ENCODE data around the gene RPS21. TPM values are rescaled to one million over a fixed set of nuclear protein-coding genes. Genes with fewer than 3 reads are reported as not detected.

The RPS21 gene
- total and polyA plus RNA-seq, 10 of the 15 experiments (the other 5 are each of a cell fraction or from before 2014, with no cell fraction given) = 1,474 to 4,987 (median 2,439) TPM

- ATAC-seq (no peak), FAIRE-seq (no peak), DNase-seq (ENCODE audit: low read depth, low spot score) (no peak)
- ChIA-PET SMC1A (ENCODE audit: uncharacterized antibody, unreplicated experiment) (no interaction called here), RAD21 (ENCODE audit: unreplicated experiment) (no interaction called here), POLR2A (no interaction called here), CTCF (no interaction called here)
- Histone ChIP-seq H3K9me3 (replicated peaks; ENCODE audit: control insufficient read depth, insufficient read depth, low read length) (no peaks in the 10 kb centered on the region), H3K27ac (ENCODE audit: control insufficient read depth, insufficient read depth) (no peak overlapping the region), H3K4me3 (no peak overlapping the region), H3K36me3 (ENCODE audit: control insufficient read depth in 2 of 2, insufficient read depth in 2 of 2, low read length in 1 of 2) (no peaks in the 10 kb centered on the region), H4K20me1 (ENCODE audit: control insufficient read depth, insufficient read depth) (no peaks in the 10 kb centered on the region), H3K79me2 (ENCODE audit: control insufficient read depth, insufficient read depth, low read length) (no peaks in the 10 kb centered on the region), H3K4me1 (ENCODE audit: control insufficient read depth, insufficient read depth, low read length) (no peaks in the 10 kb centered on the region), H2AFZ (ENCODE audit: control insufficient read depth, low read depth, low read length) (no peak overlapping the region), H3K4me2 (ENCODE audit: control insufficient read depth, insufficient read depth) (no peak overlapping the region), H3K27me3 (replicated peaks in 1 of 2; ENCODE audit: control insufficient read depth in 2 of 2, insufficient read depth in 2 of 2, low read length in 1 of 2) (no peaks in the 10 kb centered on the region), H3K9ac (ENCODE audit: control insufficient read depth, insufficient read depth, low read length) (no peak overlapping the region)
- intact Hi-C loops (cut with micrococcal nuclease; ENCODE audit: unreplicated experiment) (no loop called here), in situ Hi-C loops (cut with MboI) (no loop called here)
- WGBS (ENCODE audit: insufficient coverage, insufficient replicate concordance, low lambda C conversion rate, missing lambda C conversion rate) = 42% methylated on average over 38 of the region's 43 CpGs
- no TSS peak for BruUV-seq (replicated peaks)
- TF ChIP-seq RFX5 (IDR thresholded peaks at IDR 0.05; ENCODE audit: low read depth, low read length) (no peak), NKRF (conservative IDR thresholded peaks at IDR 0.05) (no peak), E2F4 (IDR thresholded peaks at IDR 0.05; ENCODE audit: low read depth, low read length) (no peak), YBX1 (IDR thresholded peaks at IDR 0.05) (no peak), MTA3 (IDR thresholded peaks at IDR 0.05; ENCODE audit: borderline replicate concordance, low read length) (no peak), ASH2L (IDR thresholded peaks at IDR 0.05; ENCODE audit: borderline replicate concordance, low read depth) (no peak), ZNF24 (IDR thresholded peaks at IDR 0.05) (no peak), CBFB (IDR thresholded peaks at IDR 0.05; ENCODE audit: low read depth) (no peak), NR2C1 (IDR thresholded peaks at IDR 0.05) (no peak), ZNF274 (IDR thresholded peaks at IDR 0.05; ENCODE audit: insufficient read depth, insufficient read length) (no peak), MTA2 (IDR thresholded peaks at IDR 0.05; ENCODE audit: low read depth) (no peak), BCL3 (IDR thresholded peaks at IDR 0.05; ENCODE audit: borderline replicate concordance, insufficient read depth, low read depth, low read length, poor library complexity, severe bottlenecking) (no peak), SUPT20H (IDR thresholded peaks at IDR 0.05; ENCODE audit: borderline replicate concordance, control insufficient read depth, low read depth, low read length) (no peak), ZNF592 (IDR thresholded peaks at IDR 0.05) (no peak)
Observed at GRCh38 chr20:62416651-62417637, 30.0 kb downstream of the RPS21 start.
